Upper lobe of left lung (tissue), 6 donors: ENCODE data around the gene CSF2. TPM values are rescaled to one million over a fixed set of nuclear protein-coding genes. Genes with fewer than 3 reads are reported as not detected.

Source experiments
- ATAC-seq, 2 donors: fragments of 200-7000 bp; cut with Tn5 transposase; one replicate each; pipeline ENCODE4 v1.9.1; 2022; ENCODE audit warnings: mild to moderate bottlenecking in 2 of 2, moderate library complexity in 2 of 2; ENCODE audit not compliant: low FRiP score in 2 of 2
- DNase-seq, 2 donors: peaks; one replicate each; pipeline ENCODE4 v3.0.0-alpha.2; 2019 to 2020
- H3K27ac ChIP-seq, 4 donors: fragments of 200-600 bp; sonication (generic); one replicate each; pipeline ENCODE4 v1.5.1; 2016 to 2019
- H3K27me3 ChIP-seq, 4 donors: fragments of 200-600 bp; sonication (generic); one replicate each; pipeline ENCODE4 v1.5.1; 2017 to 2019
- H3K36me3 ChIP-seq, 4 donors: fragments of 200-600 bp; sonication (generic); one replicate each; pipeline ENCODE4 v1.5.1; 2016 to 2019
- H3K4me1 ChIP-seq, 4 donors: fragments of 200-600 bp; sonication (generic); one replicate each; pipeline ENCODE4 v1.5.1; 2018 to 2019
- H3K4me3 ChIP-seq, 4 donors: fragments of 200-600 bp; sonication (generic); one replicate each; pipeline ENCODE4 v1.5.1; 2017 to 2019; ENCODE audit warnings: mild to moderate bottlenecking in 2 of 4, moderate library complexity in 1 of 4
- H3K9me3 ChIP-seq, 4 donors: fragments of 200-600 bp; sonication (generic); one replicate each; pipeline ENCODE4 v1.5.1; 2018 to 2019
- CTCF ChIP-seq, 6 experiments: fragments of 450-650 bp in 4 of 6; fragments of 200-600 bp in 2 of 6; sonication (generic) in 2 of 6; IDR thresholded peaks; one replicate each; pipeline ENCODE4 v1.5.1; 2016 to 2019; ENCODE audit warnings: antibody characterized with exemption in 6 of 6
- EP300 ChIP-seq, 4 donors: sonication (generic); formaldehyde crosslinking; IDR thresholded peaks; one replicate each; pipeline ENCODE4 v1.5.1; 2017; ENCODE audit warnings: antibody characterized with exemption in 4 of 4, control low read depth in 2 of 4
- POLR2A ChIP-seq, 4 donors: fragments of 450-650 bp; IDR thresholded peaks; one replicate each; pipeline ENCODE4 v1.5.1; 2016 to 2017; ENCODE audit warnings: antibody characterized with exemption in 4 of 4, mild to moderate bottlenecking in 2 of 4
- POLR2AphosphoS5 ChIP-seq, 2 donors: sonication (generic); formaldehyde crosslinking; IDR thresholded peaks; one replicate each; pipeline ENCODE4 v1.5.1; 2017; ENCODE audit warnings: antibody characterized with exemption in 2 of 2
- WGBS, 2 donors: methylation state at CpG; one replicate each; pipeline ENCODE4 v1.1.5; 2017 to 2018; 5-methylcytosine and 5-hydroxymethylcytosine counted together
- total RNA-seq, 6 donors: library from RNA; depleted of rRNA in 4 of 6; stranded (reverse); fragments of >200 nt in 4 of 6; gene quantifications; one replicate each; pipeline versions ENCODE4 v1.1.0 to v1.2.1, GENCODE V29; 2016 to 2021
- donor health status: DM: no; HTN: no; CAD: no; lungs with moderate emphysema.
- donor health status: DM: no; HTN: yes; CAD: no; lungs with severe emphysema.

Gene CSF2
- total RNA-seq, 6 donors from 2014 or later: 3.9 to 10.0 (median 4.4) TPM; not detected in 1

- TF ChIP-seq EP300 (IDR thresholded peaks at IDR 0.05) (no peak), POLR2A (IDR thresholded peaks at IDR 0.05) (no peak), CTCF (IDR thresholded peaks at IDR 0.05) (no peak), POLR2AphosphoS5 (IDR thresholded peaks at IDR 0.05) (no peak)
- peak in 1 of 2 donors; percentile 13 for DNase-seq
- Histone ChIP-seq H3K36me3 (no peaks in the 10 kb centered on the region), H3K27me3 (no peaks in the 10 kb centered on the region), H3K4me3 (no peak overlapping the region), H3K27ac (no peak overlapping the region), H3K9me3 (no peaks in the 10 kb centered on the region), H3K4me1 (peaks cover 11 to 19% (median 12%) of the 10 kb centered on the region in 4 donors)
- ATAC-seq: no peak
- 92 to 96% methylated on average over 6 of the region's 6 CpGs for WGBS, 2 donors
Measured at GRCh38 chr5:132087176-132087575, 13.6 kb downstream of the CSF2 start.

GRCh38 chr5:132087661-132088060 lies 14.1 kb downstream of the CSF2 start:
- Histone ChIP-seq H3K27me3 (no peaks in the 10 kb centered on the region), H3K27ac (no peak overlapping the region), H3K4me1 (peaks cover 11 to 19% (median 12%) of the 10 kb centered on the region in 4 donors), H3K9me3 (no peaks in the 10 kb centered on the region), H3K4me3 (no peak overlapping the region), H3K36me3 (no peaks in the 10 kb centered on the region)
- DNase-seq (no peak), ATAC-seq (peak in 1 of 2 donors; percentile 6)
- WGBS, 2 donors: 94 to 98% methylated on average over 6 to 8 of the region's 8 CpGs
- TF ChIP-seq CTCF (IDR thresholded peaks at IDR 0.05) (no peak), POLR2AphosphoS5 (IDR thresholded peaks at IDR 0.05) (no peak), EP300 (IDR thresholded peaks at IDR 0.05) (no peak), POLR2A (IDR thresholded peaks at IDR 0.05) (no peak)

- no peaks in the 10 kb centered on the region for H3K27me3 ChIP-seq
- no peaks in the 10 kb centered on the region for H3K9me3 ChIP-seq
- H3K4me1 ChIP-seq: peaks cover 11 to 19% (median 12%) of the 10 kb centered on the region in 4 donors
- no peak for ATAC-seq
- no peak for TF ChIP-seq CTCF (IDR thresholded peaks at IDR 0.05)
- no peak for TF ChIP-seq POLR2A (IDR thresholded peaks at IDR 0.05)
- TF ChIP-seq POLR2AphosphoS5 (IDR thresholded peaks at IDR 0.05): no peak
- TF ChIP-seq EP300 (IDR thresholded peaks at IDR 0.05): no peak
- no peak overlapping the region for H3K27ac ChIP-seq
- DNase-seq: no peak
- WGBS, 2 donors: 95 to 100% methylated on average over 1 of the region's 1 CpG
- no peak overlapping the region for H3K4me3 ChIP-seq
- no peaks in the 10 kb centered on the region for H3K36me3 ChIP-seq
Measured at GRCh38 chr5:132089363-132089762, 15.8 kb downstream of the CSF2 start.

- no peaks in the 10 kb centered on the region for H3K36me3 ChIP-seq
- DNase-seq: no peak
- no peaks in the 10 kb centered on the region for H3K27me3 ChIP-seq
- no peaks in the 10 kb centered on the region for H3K9me3 ChIP-seq
- H3K27ac ChIP-seq: no peak overlapping the region
- TF ChIP-seq CTCF (IDR thresholded peaks at IDR 0.05): no peak
- TF ChIP-seq POLR2A (IDR thresholded peaks at IDR 0.05): no peak
- no peak for TF ChIP-seq POLR2AphosphoS5 (IDR thresholded peaks at IDR 0.05)
- TF ChIP-seq EP300 (IDR thresholded peaks at IDR 0.05): no peak
- H3K4me1 ChIP-seq: peaks cover 11 to 21% (median 14%) of the 10 kb centered on the region in 4 donors
- H3K4me3 ChIP-seq: no peak overlapping the region
- no peak for ATAC-seq
Measured at GRCh38 chr5:132090107-132090506, 16.5 kb downstream of the CSF2 start.

- no peak overlapping the region for H3K27ac ChIP-seq
- DNase-seq (no peak), ATAC-seq (no peak)
- H3K27me3 ChIP-seq: no peaks in the 10 kb centered on the region
- no peaks in the 10 kb centered on the region for H3K36me3 ChIP-seq
- WGBS, 2 donors: 67 to 81% methylated on average over 3 of the region's 3 CpGs
- no peak for TF ChIP-seq EP300 (IDR thresholded peaks at IDR 0.05)
- peaks cover 0 to 4% (median 2%) of the 10 kb centered on the region in 4 donors for H3K4me1 ChIP-seq
- no peaks in the 10 kb centered on the region for H3K9me3 ChIP-seq
- no peak overlapping the region for H3K4me3 ChIP-seq
Measured at GRCh38 chr5:132093271-132093670, 19.7 kb downstream of the CSF2 start.
